ENCODE measurements around the gene ITGAV.

ITGAV gene

DNA sequence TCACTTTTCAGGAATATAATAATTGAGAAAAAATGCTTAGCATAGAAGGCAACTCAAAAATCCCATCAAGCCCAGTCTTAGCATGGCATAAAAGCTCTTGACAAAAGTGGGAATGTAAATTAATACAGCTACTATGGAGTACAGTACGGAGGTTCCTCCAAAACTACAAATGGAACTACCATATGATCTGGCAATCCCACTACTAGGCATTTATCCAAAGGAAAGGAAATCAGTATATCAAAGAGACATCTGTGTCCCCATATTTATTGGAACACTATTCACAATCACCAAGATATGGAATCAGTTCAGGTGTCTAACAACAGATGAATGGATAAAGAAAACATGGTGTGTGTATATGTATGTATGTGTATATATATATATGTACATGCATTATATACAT lies 28.8 kb downstream of the ITGAV start:
- CTCF ChIA-PET, result no interaction called here
- no peak for TF ChIP-seq ZNF544 (tag by site-specific recombination; IDR thresholded peaks at IDR 0.05)
- no peak for TF ChIP-seq ZNF549 (tag by site-specific recombination; IDR thresholded peaks at IDR 0.05)
- no peak for TF ChIP-seq KLF16 (tag by site-specific recombination; IDR thresholded peaks at IDR 0.05)
- TF ChIP-seq, protein P1, sequence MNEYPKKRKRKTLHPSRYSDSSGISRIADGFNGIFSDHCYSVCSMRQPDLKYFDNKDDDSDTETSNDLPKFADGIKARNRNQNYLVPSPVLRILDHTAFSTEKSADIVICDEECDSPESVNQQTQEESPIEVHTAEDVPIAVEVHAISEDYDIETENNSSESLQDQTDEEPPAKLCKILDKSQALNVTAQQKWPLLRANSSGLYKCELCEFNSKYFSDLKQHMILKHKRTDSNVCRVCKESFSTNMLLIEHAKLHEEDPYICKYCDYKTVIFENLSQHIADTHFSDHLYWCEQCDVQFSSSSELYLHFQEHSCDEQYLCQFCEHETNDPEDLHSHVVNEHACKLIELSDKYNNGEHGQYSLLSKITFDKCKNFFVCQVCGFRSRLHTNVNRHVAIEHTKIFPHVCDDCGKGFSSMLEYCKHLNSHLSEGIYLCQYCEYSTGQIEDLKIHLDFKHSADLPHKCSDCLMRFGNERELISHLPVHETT (tag by site-specific recombination; IDR thresholded peaks at IDR 0.05), result no peak
- no peak for TF ChIP-seq ZNF48 (tag by site-specific recombination; IDR thresholded peaks at IDR 0.05)
- TF ChIP-seq HOXD13 (CRISPR knock-in tag; IDR thresholded peaks at IDR 0.05; ENCODE audit: borderline replicate concordance), result no peak
- TF ChIP-seq ZNF521 (tag by site-specific recombination; IDR thresholded peaks at IDR 0.05), result no peak
- no peak for TF ChIP-seq ZNF302 (tag by site-specific recombination; IDR thresholded peaks at IDR 0.05; ENCODE audit: low read depth)
- no peak for TF ChIP-seq GFI1B (tag by site-specific recombination; IDR thresholded peaks at IDR 0.05)
- TF ChIP-seq SALL2 (tag by site-specific recombination; IDR thresholded peaks at IDR 0.05; ENCODE audit: borderline replicate concordance), result no peak
- TF ChIP-seq ZBTB17 (tag by site-specific recombination; IDR thresholded peaks at IDR 0.05), result no peak
- no peak for TF ChIP-seq ZBTB49 (tag by site-specific recombination; IDR thresholded peaks at IDR 0.05; ENCODE audit: low read depth)
- no peak for TF ChIP-seq ZNF112 (tag by site-specific recombination; IDR thresholded peaks at IDR 0.05)
- no peak for TF ChIP-seq ZNF747 (tag by site-specific recombination; IDR thresholded peaks at IDR 0.05)
- no peak for TF ChIP-seq ZNF677 (tag by site-specific recombination; IDR thresholded peaks at IDR 0.05)

DNA sequence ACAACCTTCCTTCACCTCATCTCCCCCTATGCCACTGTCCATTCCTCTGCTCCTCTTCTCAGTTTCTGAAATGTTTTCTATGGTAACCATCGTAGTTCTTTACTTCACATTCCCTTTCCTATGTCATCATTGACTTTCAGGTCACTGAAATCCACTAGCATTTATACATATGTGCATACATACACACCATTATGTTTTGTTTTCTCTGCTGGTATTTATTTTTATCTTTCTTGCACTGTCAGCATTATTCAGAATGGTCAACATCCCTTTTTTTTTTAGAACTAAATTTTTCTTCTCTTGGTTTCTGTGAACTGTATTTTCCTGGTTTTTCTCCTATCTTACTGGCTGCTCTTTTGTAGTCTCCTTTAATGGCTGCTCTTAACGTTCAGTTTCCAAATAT lies 33.2 kb downstream of the ITGAV start:
- no peaks in the 10 kb centered on the region for H3K9me3 ChIP-seq (ENCODE audit: control insufficient read depth, insufficient read depth, low read depth, low read length)
- no peak overlapping the region for H3K4me3 ChIP-seq (ENCODE audit: low read depth, low read length)
- H3K4me1 ChIP-seq (ENCODE audit: control insufficient read depth, insufficient read depth, low read length), result no peaks in the 10 kb centered on the region
- H3K27ac ChIP-seq (ENCODE audit: extremely low read depth, low read depth, low read length), result no peak overlapping the region
- peaks cover 0 to 29% of the 10 kb centered on the region in 2 experiments for H3K36me3 ChIP-seq (ENCODE audit: control insufficient read depth in 2 of 2, insufficient read depth in 1 of 2, low read length in 2 of 2)
- ChIA-PET POLR2A (no interaction called here), CTCF (no interaction called here)
- no peak for TF ChIP-seq ZNF394 (tag by site-specific recombination; IDR thresholded peaks at IDR 0.05; ENCODE audit: borderline replicate concordance)
- no peak for TF ChIP-seq ZNF112 (tag by site-specific recombination; IDR thresholded peaks at IDR 0.05)
- no peak for TF ChIP-seq ZNF785 (tag by site-specific recombination; IDR thresholded peaks at IDR 0.05)
- no peak for TF ChIP-seq ZNF366 (tag by site-specific recombination; conservative IDR thresholded peaks at IDR 0.05)
- TF ChIP-seq KLF16 (tag by site-specific recombination; IDR thresholded peaks at IDR 0.05), result no peak
- no peak for TF ChIP-seq ZNF549 (tag by site-specific recombination; IDR thresholded peaks at IDR 0.05)
- TF ChIP-seq ZNF292 (tag by site-specific recombination; IDR thresholded peaks at IDR 0.05; ENCODE audit: borderline replicate concordance, low read depth), result no peak
- no peak for TF ChIP-seq ZNF768 (tag by site-specific recombination; IDR thresholded peaks at IDR 0.05)
- TF ChIP-seq, protein P2, sequence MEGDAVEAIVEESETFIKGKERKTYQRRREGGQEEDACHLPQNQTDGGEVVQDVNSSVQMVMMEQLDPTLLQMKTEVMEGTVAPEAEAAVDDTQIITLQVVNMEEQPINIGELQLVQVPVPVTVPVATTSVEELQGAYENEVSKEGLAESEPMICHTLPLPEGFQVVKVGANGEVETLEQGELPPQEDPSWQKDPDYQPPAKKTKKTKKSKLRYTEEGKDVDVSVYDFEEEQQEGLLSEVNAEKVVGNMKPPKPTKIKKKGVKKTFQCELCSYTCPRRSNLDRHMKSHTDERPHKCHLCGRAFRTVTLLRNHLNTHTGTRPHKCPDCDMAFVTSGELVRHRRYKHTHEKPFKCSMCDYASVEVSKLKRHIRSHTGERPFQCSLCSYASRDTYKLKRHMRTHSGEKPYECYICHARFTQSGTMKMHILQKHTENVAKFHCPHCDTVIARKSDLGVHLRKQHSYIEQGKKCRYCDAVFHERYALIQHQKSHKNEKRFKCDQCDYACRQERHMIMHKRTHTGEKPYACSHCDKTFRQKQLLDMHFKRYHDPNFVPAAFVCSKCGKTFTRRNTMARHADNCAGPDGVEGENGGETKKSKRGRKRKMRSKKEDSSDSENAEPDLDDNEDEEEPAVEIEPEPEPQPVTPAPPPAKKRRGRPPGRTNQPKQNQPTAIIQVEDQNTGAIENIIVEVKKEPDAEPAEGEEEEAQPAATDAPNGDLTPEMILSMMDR (tag by site-specific recombination; IDR thresholded peaks at IDR 0.05), result no peak
- TF ChIP-seq GLI2 (tag by site-specific recombination; IDR thresholded peaks at IDR 0.05; ENCODE audit: borderline replicate concordance, low read depth), result no peak
- TF ChIP-seq ZNF621 (tag by site-specific recombination; IDR thresholded peaks at IDR 0.05), result no peak
- TF ChIP-seq, protein P3, sequence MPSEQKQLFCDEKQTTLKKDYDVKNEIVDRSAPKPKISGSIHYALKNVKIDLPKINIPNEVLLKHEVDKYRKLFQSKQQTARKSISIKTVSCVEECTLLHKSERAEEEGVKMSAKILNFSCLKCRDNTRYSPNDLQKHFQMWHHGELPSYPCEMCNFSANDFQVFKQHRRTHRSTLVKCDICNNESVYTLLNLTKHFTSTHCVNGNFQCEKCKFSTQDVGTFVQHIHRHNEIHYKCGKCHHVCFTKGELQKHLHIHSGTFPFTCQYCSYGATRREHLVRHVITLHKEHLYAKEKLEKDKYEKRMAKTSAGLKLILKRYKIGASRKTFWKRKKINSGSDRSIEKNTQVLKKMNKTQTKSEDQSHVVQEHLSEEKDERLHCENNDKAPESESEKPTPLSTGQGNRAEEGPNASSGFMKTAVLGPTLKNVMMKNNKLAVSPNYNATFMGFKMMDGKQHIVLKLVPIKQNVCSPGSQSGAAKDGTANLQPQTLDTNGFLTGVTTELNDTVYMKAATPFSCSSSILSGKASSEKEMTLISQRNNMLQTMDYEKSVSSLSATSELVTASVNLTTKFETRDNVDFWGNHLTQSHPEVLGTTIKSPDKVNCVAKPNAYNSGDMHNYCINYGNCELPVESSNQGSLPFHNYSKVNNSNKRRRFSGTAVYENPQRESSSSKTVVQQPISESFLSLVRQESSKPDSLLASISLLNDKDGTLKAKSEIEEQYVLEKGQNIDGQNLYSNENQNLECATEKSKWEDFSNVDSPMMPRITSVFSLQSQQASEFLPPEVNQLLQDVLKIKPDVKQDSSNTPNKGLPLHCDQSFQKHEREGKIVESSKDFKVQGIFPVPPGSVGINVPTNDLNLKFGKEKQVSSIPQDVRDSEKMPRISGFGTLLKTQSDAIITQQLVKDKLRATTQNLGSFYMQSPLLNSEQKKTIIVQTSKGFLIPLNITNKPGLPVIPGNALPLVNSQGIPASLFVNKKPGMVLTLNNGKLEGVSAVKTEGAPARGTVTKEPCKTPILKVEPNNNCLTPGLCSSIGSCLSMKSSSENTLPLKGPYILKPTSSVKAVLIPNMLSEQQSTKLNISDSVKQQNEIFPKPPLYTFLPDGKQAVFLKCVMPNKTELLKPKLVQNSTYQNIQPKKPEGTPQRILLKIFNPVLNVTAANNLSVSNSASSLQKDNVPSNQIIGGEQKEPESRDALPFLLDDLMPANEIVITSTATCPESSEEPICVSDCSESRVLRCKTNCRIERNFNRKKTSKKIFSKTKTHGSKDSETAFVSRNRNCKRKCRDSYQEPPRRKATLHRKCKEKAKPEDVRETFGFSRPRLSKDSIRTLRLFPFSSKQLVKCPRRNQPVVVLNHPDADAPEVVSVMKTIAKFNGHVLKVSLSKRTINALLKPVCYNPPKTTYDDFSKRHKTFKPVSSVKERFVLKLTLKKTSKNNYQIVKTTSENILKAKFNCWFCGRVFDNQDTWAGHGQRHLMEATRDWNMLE (tag by site-specific recombination; conservative IDR thresholded peaks at IDR 0.05; ENCODE audit: low read depth), result no peak
- no peak for TF ChIP-seq ZNF341 (tag by site-specific recombination; IDR thresholded peaks at IDR 0.05; ENCODE audit: low read depth)
- TF ChIP-seq ZNF404 (tag by site-specific recombination; IDR thresholded peaks at IDR 0.05), result no peak

More for the DNA sequence above, 28.8 kb downstream of the ITGAV start:
- Histone ChIP-seq H3K27ac (ENCODE audit: extremely low read depth, low read depth, low read length) (no peak overlapping the region), H3K9me3 (ENCODE audit: control insufficient read depth, insufficient read depth, low read depth, low read length) (no peaks in the 10 kb centered on the region), H3K4me3 (ENCODE audit: low read depth, low read length) (no peak overlapping the region), H3K36me3 (ENCODE audit: control insufficient read depth in 2 of 2, insufficient read depth in 1 of 2, low read length in 2 of 2) (peaks cover 0 to 13% of the 10 kb centered on the region in 2 experiments), H3K4me1 (ENCODE audit: control insufficient read depth, insufficient read depth, low read length) (no peaks in the 10 kb centered on the region)
- POLR2A ChIA-PET, result no interaction called here

All from HEK293 (cell line).